ENCODE measurements around the gene ATXN7.

Gene ATXN7

GRCh38 chr3:63975723-63976122 is 112.1 kb downstream of the ATXN7 start:
- no peaks in the 10 kb centered on the region for H3K27me3 ChIP-seq (ENCODE audit: control insufficient read depth, insufficient read depth, low read length)
- H3K9me3 ChIP-seq (ENCODE audit: control insufficient read depth, low read length): no peaks in the 10 kb centered on the region
- peaks cover 12% of the 10 kb centered on the region for H3K4me1 ChIP-seq (ENCODE audit: control insufficient read depth, insufficient read depth, low read length)
- H3K9ac ChIP-seq (ENCODE audit: low read length): no peak overlapping the region
- H3K4me3 ChIP-seq (ENCODE audit: low read length): no peak overlapping the region
- H3K36me3 ChIP-seq (ENCODE audit: control insufficient read depth, insufficient read depth, low read length): peaks cover 7% of the 10 kb centered on the region

- H3K4me1 ChIP-seq (ENCODE audit: control insufficient read depth, insufficient read depth, low read length): peaks cover 12% of the 10 kb centered on the region
- H3K27me3 ChIP-seq (ENCODE audit: control insufficient read depth, insufficient read depth, low read length): no peaks in the 10 kb centered on the region
- no peak overlapping the region for H3K4me3 ChIP-seq (ENCODE audit: low read length)
- no peaks in the 10 kb centered on the region for H3K9me3 ChIP-seq (ENCODE audit: control insufficient read depth, low read length)
- no peak overlapping the region for H3K9ac ChIP-seq (ENCODE audit: low read length)
- peaks cover 9% of the 10 kb centered on the region for H3K36me3 ChIP-seq (ENCODE audit: control insufficient read depth, insufficient read depth, low read length)
These were observed 112.6 kb downstream of the ATXN7 start for GRCh38 chr3:63976161-63976871.

DNA sequence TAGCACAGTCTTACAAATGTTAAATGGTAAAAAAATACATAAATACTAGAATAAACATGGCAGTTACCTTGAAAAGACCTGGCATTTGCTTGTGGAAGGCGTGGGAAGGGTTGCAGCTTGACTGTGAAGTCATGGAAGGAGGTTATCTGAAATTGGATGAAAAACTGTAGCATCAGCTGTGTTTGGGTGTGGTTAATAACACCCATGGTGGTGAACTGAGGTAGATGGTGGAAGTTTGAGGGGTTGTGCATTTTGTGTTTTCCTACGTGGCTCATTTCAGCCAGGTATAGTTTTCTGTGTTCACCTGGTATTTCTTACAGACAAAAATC is 113.2 kb downstream of the ATXN7 start:
- Histone ChIP-seq H3K9ac (ENCODE audit: low read length) (no peak overlapping the region), H3K4me3 (ENCODE audit: low read length) (no peak overlapping the region), H3K36me3 (ENCODE audit: control insufficient read depth, insufficient read depth, low read length) (peaks cover 9% of the 10 kb centered on the region), H3K27me3 (ENCODE audit: control insufficient read depth, insufficient read depth, low read length) (no peaks in the 10 kb centered on the region), H3K4me1 (ENCODE audit: control insufficient read depth, insufficient read depth, low read length) (peaks cover 12% of the 10 kb centered on the region), H3K9me3 (ENCODE audit: control insufficient read depth, low read length) (no peaks in the 10 kb centered on the region)

- Histone ChIP-seq H3K36me3 (ENCODE audit: control insufficient read depth, insufficient read depth, low read length) (peaks cover 9% of the 10 kb centered on the region), H3K4me1 (ENCODE audit: control insufficient read depth, insufficient read depth, low read length) (peaks cover 8% of the 10 kb centered on the region), H3K9me3 (ENCODE audit: control insufficient read depth, low read length) (no peaks in the 10 kb centered on the region), H3K9ac (ENCODE audit: low read length) (no peak overlapping the region), H3K27me3 (ENCODE audit: control insufficient read depth, insufficient read depth, low read length) (no peaks in the 10 kb centered on the region), H3K4me3 (ENCODE audit: low read length) (no peak overlapping the region)
These were observed 114.2 kb downstream of the ATXN7 start for GRCh38 chr3:63977893-63978292.

DNA sequence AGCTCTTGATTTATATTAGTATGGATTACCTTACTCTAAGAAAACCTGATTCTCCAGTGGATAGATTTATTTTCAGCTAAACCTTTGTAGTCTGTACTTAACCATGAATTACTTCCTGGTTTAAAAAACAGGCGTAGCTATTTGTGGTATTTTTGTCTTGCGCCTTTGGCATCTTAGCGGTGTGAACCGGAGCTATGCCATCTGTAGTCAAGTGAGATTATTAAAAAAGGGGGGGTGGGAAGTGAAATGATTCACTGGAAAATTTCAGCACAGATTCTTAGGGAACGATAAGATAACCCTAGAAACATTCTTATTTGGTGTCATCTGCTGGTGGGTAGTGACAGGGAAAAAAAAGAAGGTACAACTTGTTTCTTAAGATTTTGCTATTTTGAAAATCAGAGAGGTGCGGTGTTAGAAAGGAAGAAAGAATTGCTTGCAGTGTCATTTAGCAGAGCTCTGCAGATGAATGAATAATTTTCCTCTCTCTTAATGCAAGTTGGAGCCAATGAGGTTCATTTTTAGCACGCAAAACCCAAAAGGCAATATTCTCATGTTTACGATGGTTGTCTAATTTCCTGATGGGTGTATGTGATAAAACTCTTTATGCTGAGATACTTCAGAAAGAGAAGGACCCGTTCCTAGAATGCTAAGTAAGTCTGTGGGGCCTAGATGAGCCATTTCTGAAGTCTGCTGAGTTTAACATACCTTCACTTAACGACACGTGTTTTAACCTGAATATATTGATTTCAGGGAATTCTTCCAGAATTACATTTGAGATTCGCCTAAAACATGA is 115.6 kb downstream of the ATXN7 start:
- H3K27me3 ChIP-seq (ENCODE audit: control insufficient read depth, insufficient read depth, low read length): no peaks in the 10 kb centered on the region
- H3K4me1 ChIP-seq (ENCODE audit: control insufficient read depth, insufficient read depth, low read length): peaks cover 4% of the 10 kb centered on the region
- peaks cover 9% of the 10 kb centered on the region for H3K36me3 ChIP-seq (ENCODE audit: control insufficient read depth, insufficient read depth, low read length)
- no peak overlapping the region for H3K4me3 ChIP-seq (ENCODE audit: low read length)
- H3K9ac ChIP-seq (ENCODE audit: low read length): no peak overlapping the region
- H3K9me3 ChIP-seq (ENCODE audit: control insufficient read depth, low read length): no peaks in the 10 kb centered on the region

DNA sequence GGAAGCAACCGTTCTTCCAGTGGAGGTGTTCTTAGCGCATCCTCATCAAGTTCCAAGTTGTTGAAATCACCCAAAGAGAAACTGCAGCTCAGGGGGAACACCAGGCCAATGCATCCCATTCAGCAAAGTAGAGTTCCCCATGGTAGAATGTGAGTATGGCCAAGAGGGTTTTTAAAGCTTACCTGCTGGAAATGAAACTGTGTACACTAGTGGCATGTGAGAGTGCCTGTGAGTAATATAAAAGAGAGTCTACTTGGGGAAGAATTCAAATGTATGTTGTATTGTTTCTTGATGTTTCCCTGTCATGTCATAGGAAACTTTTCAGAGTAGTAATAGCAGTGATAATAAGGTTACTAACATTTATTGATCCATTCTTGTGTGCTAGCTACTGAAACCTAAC is 116.4 kb downstream of the ATXN7 start:
- peaks cover 9% of the 10 kb centered on the region for H3K36me3 ChIP-seq (ENCODE audit: control insufficient read depth, insufficient read depth, low read length)
- no peak overlapping the region for H3K9ac ChIP-seq (ENCODE audit: low read length)
- peaks cover 4% of the 10 kb centered on the region for H3K4me1 ChIP-seq (ENCODE audit: control insufficient read depth, insufficient read depth, low read length)
- H3K4me3 ChIP-seq (ENCODE audit: low read length): no peak overlapping the region
- H3K27me3 ChIP-seq (ENCODE audit: control insufficient read depth, insufficient read depth, low read length): no peaks in the 10 kb centered on the region
- H3K9me3 ChIP-seq (ENCODE audit: control insufficient read depth, low read length): no peaks in the 10 kb centered on the region

DNA sequence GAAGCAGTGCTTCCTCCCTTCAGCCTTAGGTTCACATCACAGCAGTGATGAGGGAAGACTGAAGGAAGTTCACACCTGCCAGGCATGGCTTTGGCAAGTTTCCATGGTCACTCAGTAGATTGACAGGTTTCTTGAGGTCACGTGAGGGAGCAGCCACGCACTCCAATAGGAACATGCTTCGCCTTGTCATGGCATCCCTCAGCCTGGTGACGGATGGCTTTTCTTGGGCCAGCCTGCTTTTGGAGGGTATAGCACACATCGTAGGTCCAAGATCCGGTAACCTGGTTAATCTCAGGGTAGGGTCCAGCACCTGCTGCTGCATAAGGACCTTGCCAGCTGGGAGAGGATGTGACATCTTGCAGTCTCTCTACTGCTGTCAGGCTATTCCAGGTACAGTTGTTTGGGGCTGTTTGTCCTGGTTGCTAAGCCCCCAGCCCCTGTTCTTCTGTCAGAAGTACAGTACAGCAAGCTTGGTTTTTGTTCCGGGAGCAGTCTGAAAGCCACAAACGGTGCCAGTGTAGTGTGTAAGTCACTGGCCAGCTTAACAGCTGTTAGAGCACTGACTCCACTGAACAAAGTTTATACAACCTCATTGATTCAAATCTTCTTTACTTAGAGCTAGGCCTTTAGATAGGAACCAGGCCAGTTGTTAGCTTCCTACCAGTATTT is 117.3 kb downstream of the ATXN7 start:
- Histone ChIP-seq H3K4me1 (ENCODE audit: control insufficient read depth, insufficient read depth, low read length) (peaks cover 4% of the 10 kb centered on the region), H3K4me3 (ENCODE audit: low read length) (no peak overlapping the region), H3K9ac (ENCODE audit: low read length) (no peak overlapping the region), H3K27me3 (ENCODE audit: control insufficient read depth, insufficient read depth, low read length) (no peaks in the 10 kb centered on the region), H3K9me3 (ENCODE audit: control insufficient read depth, low read length) (no peaks in the 10 kb centered on the region), H3K36me3 (ENCODE audit: control insufficient read depth, insufficient read depth, low read length) (peaks cover 9% of the 10 kb centered on the region)

DNA sequence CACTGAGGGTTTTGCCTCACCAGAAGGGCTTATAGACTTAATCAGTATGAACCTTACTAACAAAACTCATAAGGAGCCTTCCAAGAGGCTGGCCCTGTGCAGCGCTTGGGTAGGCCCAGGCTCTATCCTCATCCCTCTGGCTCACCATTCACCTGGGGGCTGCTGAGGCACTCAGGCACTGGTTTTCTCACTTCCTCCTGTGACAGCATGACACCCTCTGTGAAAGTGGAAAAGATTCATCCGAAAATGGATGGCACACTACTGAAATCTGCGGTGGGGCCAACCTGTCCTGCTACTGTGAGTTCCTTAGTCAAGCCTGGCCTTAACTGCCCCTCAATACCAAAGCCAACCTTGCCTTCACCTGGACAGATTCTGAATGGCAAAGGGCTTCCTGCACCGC is 118.3 kb downstream of the ATXN7 start:
- Histone ChIP-seq H3K27me3 (ENCODE audit: control insufficient read depth, insufficient read depth, low read length) (no peaks in the 10 kb centered on the region), H3K4me3 (ENCODE audit: low read length) (no peak overlapping the region), H3K4me1 (ENCODE audit: control insufficient read depth, insufficient read depth, low read length) (peaks cover under 1% of the 10 kb centered on the region), H3K9me3 (ENCODE audit: control insufficient read depth, low read length) (no peaks in the 10 kb centered on the region), H3K9ac (ENCODE audit: low read length) (no peak overlapping the region), H3K36me3 (ENCODE audit: control insufficient read depth, insufficient read depth, low read length) (peaks cover 9% of the 10 kb centered on the region)

- Histone ChIP-seq H3K4me3 (ENCODE audit: low read length) (no peak overlapping the region), H3K9me3 (ENCODE audit: control insufficient read depth, low read length) (no peaks in the 10 kb centered on the region), H3K27me3 (ENCODE audit: control insufficient read depth, insufficient read depth, low read length) (no peaks in the 10 kb centered on the region), H3K9ac (ENCODE audit: low read length) (no peak overlapping the region), H3K4me1 (ENCODE audit: control insufficient read depth, insufficient read depth, low read length) (no peaks in the 10 kb centered on the region), H3K36me3 (ENCODE audit: control insufficient read depth, insufficient read depth, low read length) (peaks cover 9% of the 10 kb centered on the region)
These were observed 120.7 kb downstream of the ATXN7 start for GRCh38 chr3:63984391-63984790.

- no peaks in the 10 kb centered on the region for H3K9me3 ChIP-seq (ENCODE audit: control insufficient read depth, low read length)
- H3K27me3 ChIP-seq (ENCODE audit: control insufficient read depth, insufficient read depth, low read length): no peaks in the 10 kb centered on the region
- no peak overlapping the region for H3K9ac ChIP-seq (ENCODE audit: low read length)
- H3K36me3 ChIP-seq (ENCODE audit: control insufficient read depth, insufficient read depth, low read length): peaks cover 8% of the 10 kb centered on the region
- H3K4me3 ChIP-seq (ENCODE audit: low read length): no peak overlapping the region
- no peaks in the 10 kb centered on the region for H3K4me1 ChIP-seq (ENCODE audit: control insufficient read depth, insufficient read depth, low read length)
These were observed 122.5 kb downstream of the ATXN7 start for GRCh38 chr3:63986146-63986545.

DNA sequence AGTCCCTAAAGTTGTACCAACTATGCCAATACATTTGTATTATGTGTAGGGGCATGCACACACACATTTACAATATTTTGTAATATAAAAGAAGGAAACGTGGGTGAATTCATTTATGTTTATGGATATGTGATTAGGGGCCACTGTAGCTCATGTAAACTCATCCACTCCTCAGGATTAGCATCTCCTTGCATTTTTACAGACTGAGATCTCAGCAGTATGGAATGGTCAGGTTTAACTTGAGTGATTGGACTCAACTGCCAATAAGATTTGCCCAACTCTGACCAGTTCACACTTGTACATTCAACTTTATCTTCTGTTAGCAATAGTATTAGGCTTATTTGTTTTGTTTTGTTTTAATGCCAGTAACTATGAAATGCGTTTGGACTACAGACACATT is 123.2 kb downstream of the ATXN7 start:
- H3K36me3 ChIP-seq (ENCODE audit: control insufficient read depth, insufficient read depth, low read length): peaks cover 8% of the 10 kb centered on the region

GRCh38 chr3:63988943-63989342 is 125.3 kb downstream of the ATXN7 start:
- no peaks in the 10 kb centered on the region for H3K9me3 ChIP-seq (ENCODE audit: control insufficient read depth, low read length)
- peaks cover 8% of the 10 kb centered on the region for H3K36me3 ChIP-seq (ENCODE audit: control insufficient read depth, insufficient read depth, low read length)
- no peak overlapping the region for H3K4me3 ChIP-seq (ENCODE audit: low read length)
- H3K9ac ChIP-seq (ENCODE audit: low read length): no peak overlapping the region
- no peaks in the 10 kb centered on the region for H3K27me3 ChIP-seq (ENCODE audit: control insufficient read depth, insufficient read depth, low read length)
- no peaks in the 10 kb centered on the region for H3K4me1 ChIP-seq (ENCODE audit: control insufficient read depth, insufficient read depth, low read length)

More for the DNA sequence above, 123.2 kb downstream of the ATXN7 start:
- H3K9ac ChIP-seq (ENCODE audit: low read length): no peak overlapping the region
- no peak overlapping the region for H3K4me3 ChIP-seq (ENCODE audit: low read length)
- no peaks in the 10 kb centered on the region for H3K27me3 ChIP-seq (ENCODE audit: control insufficient read depth, insufficient read depth, low read length)
- no peaks in the 10 kb centered on the region for H3K9me3 ChIP-seq (ENCODE audit: control insufficient read depth, low read length)
- no peaks in the 10 kb centered on the region for H3K4me1 ChIP-seq (ENCODE audit: control insufficient read depth, insufficient read depth, low read length)
